ENCODE data around the gene BPIFB1.

The BPIFB1 gene

GRCh38 chr20:33282991-33283555, at the start of gene BPIFB1:
BPIFB1 (plus strand) TSS chr20:33283214; CDS start chr20:33286074, 2,860 bp downstream.
- no peak for DNase-seq (ENCODE audit: low read depth)

GRCh38 chr20:33234050-33234449, 49.0 kb upstream of the BPIFB1 start:
- no peak for DNase-seq (ENCODE audit: low read depth)

- DNase-seq (ENCODE audit: low read depth): no peak
Measured at GRCh38 chr20:33235696-33236095, 47.3 kb upstream of the BPIFB1 start, which contains the start of gene BPIFA1. BPIFA1 (plus strand) TSS chr20:33235996; CDS start chr20:33237712, 1,716 bp downstream.

- DNase-seq (ENCODE audit: low read depth): no peak
Measured at GRCh38 chr20:33236351-33236750, 46.7 kb upstream of the BPIFB1 start.

GRCh38 chr20:33237989-33238388, 45.0 kb upstream of the BPIFB1 start:
- DNase-seq (ENCODE audit: low read depth): no peak

- DNase-seq (ENCODE audit: low read depth): peak; percentile 1
Measured at GRCh38 chr20:33239418-33239817, 43.6 kb upstream of the BPIFB1 start.

- no peak for DNase-seq (ENCODE audit: low read depth)
Measured at GRCh38 chr20:33239979-33240736, 42.9 kb upstream of the BPIFB1 start.

- DNase-seq (ENCODE audit: low read depth): no peak
Measured at GRCh38 chr20:33240923-33241322, 42.1 kb upstream of the BPIFB1 start.

- no peak for DNase-seq (ENCODE audit: low read depth)
Measured at GRCh38 chr20:33242319-33243100, 40.5 kb upstream of the BPIFB1 start.

- no peak for DNase-seq (ENCODE audit: low read depth)
Measured at GRCh38 chr20:33246077-33246476, 36.9 kb upstream of the BPIFB1 start.

- DNase-seq (ENCODE audit: low read depth): no peak
Measured at GRCh38 chr20:33249456-33249855, 33.6 kb upstream of the BPIFB1 start.

GRCh38 chr20:33250666-33251065, 32.3 kb upstream of the BPIFB1 start:
- no peak for DNase-seq (ENCODE audit: low read depth)

GRCh38 chr20:33251496-33251895, 31.5 kb upstream of the BPIFB1 start:
- no peak for DNase-seq (ENCODE audit: low read depth)

- no peak for DNase-seq (ENCODE audit: low read depth)
Measured at GRCh38 chr20:33252460-33252859, 30.6 kb upstream of the BPIFB1 start.

- no peak for DNase-seq (ENCODE audit: low read depth)
Measured at GRCh38 chr20:33255005-33255404, 28.0 kb upstream of the BPIFB1 start.

GRCh38 chr20:33257237-33257636, 25.8 kb upstream of the BPIFB1 start:
- no peak for DNase-seq (ENCODE audit: low read depth)

GRCh38 chr20:33259371-33259770, 23.6 kb upstream of the BPIFB1 start:
- no peak for DNase-seq (ENCODE audit: low read depth)

GRCh38 chr20:33261465-33261864, 21.5 kb upstream of the BPIFB1 start:
- no peak for DNase-seq (ENCODE audit: low read depth)

- peak; percentile 74 for DNase-seq (ENCODE audit: low read depth)
Measured at GRCh38 chr20:33262658-33263065, 20.4 kb upstream of the BPIFB1 start.

- no peak for DNase-seq (ENCODE audit: low read depth)
Measured at GRCh38 chr20:33263784-33264183, 19.2 kb upstream of the BPIFB1 start.

- DNase-seq (ENCODE audit: low read depth): no peak
Measured at GRCh38 chr20:33267701-33268100, 15.3 kb upstream of the BPIFB1 start.

GRCh38 chr20:33272155-33272873, 10.7 kb upstream of the BPIFB1 start:
- DNase-seq (ENCODE audit: low read depth): no peak

Data from iris pigment epithelial cell (primary cell).